H1 (cell line): ENCODE measurements around the gene MGST3. TPM values are rescaled to one million over a fixed set of nuclear protein-coding genes. Genes with fewer than 3 reads are reported as not detected.
"Not testable (repeated sequence)": the region's sequence is repeated elsewhere in the genome, so short reads cannot be mapped to it uniquely, and the experiment has no call there.

ENCODE experiments used
- CTCF ChIA-PET: fragments of 300-600 bp; sonication (Branson Sonifier 250); formaldehyde crosslinking; loops from one replicate; lab custom pipeline; 2021; ENCODE audit not compliant: partially characterized antibody; lab: Charles Lee
- POLR2A ChIA-PET: fragments of 300-600 bp; sonication (Branson Sonifier 250); formaldehyde crosslinking; loops from one replicate; lab custom pipeline; 2021; ENCODE audit warnings: inconsistent platforms; ENCODE audit not compliant: partially characterized antibody; lab: Charles Lee
- DNase-seq, 2 experiments: peaks; one replicate each; pipeline versions ENCODE4 v3.0.0 to v3.0.0-alpha.2; 2010 to 2022; ENCODE audit warnings: low spot score in 2 of 2, low read depth in 1 of 2, mixed read lengths in 1 of 2
- FAIRE-seq: peaks from 2 replicates; lab custom pipeline; 2011; peaks lifted over from hg19 to GRCh38; lab: Jason Lieb, UNC
- H2AFZ ChIP-seq: 2 replicates; pipeline ENCODE4 v1.8.1; 2012; ENCODE audit warnings: low read length, inconsistent platforms
- H2AK5ac ChIP-seq: 2 replicates; pipeline ENCODE4 v1.6.1; 2013; ENCODE audit warnings: low read depth, low read length
- H2BK120ac ChIP-seq: replicated peaks from 2 replicates; pipeline ENCODE3; 2013; ENCODE audit warnings: low read depth, low read length, inconsistent platforms
- H2BK12ac ChIP-seq: 2 replicates; pipeline ENCODE4 v1.6.1; 2013; ENCODE audit warnings: low read depth, low read length
- H2BK15ac ChIP-seq: 2 replicates; pipeline ENCODE4 v1.6.1; 2013; ENCODE audit warnings: low read length
- H2BK20ac ChIP-seq: 2 replicates; pipeline ENCODE4 v1.6.1; 2013; ENCODE audit warnings: low read length
- H2BK5ac ChIP-seq: 2 replicates; pipeline ENCODE4 v1.6.1; 2013; ENCODE audit warnings: low read depth, low read length
- H3K14ac ChIP-seq: 2 replicates; pipeline ENCODE4 v1.6.1; 2013; ENCODE audit warnings: inconsistent platforms; ENCODE audit not compliant: insufficient read length
- H3K18ac ChIP-seq: 2 replicates; pipeline ENCODE4 v1.6.1; 2013; ENCODE audit warnings: low read length; ENCODE audit errors: extremely low read depth
- H3K23ac ChIP-seq: 2 replicates; pipeline ENCODE4 v1.6.1; 2013; ENCODE audit warnings: inconsistent platforms; ENCODE audit not compliant: insufficient read length
- H3K23me2 ChIP-seq: 2 replicates; pipeline ENCODE4 v1.6.1; 2013; ENCODE audit warnings: low read depth, low read length
- H3K27ac ChIP-seq: 2 replicates; pipeline ENCODE4 v1.6.1; 2011; ENCODE audit warnings: low read depth, low read length, inconsistent platforms
- H3K27me3 ChIP-seq, 4 experiments: replicated peaks in 1 of 4; 1 replicate in 1 of 4; 2 replicates in 3 of 4; pipeline versions ENCODE4 v1.6.1 to v1.8.1; 2011 to 2013; ENCODE audit warnings: low read length in 3 of 4, mild to moderate bottlenecking in 3 of 4, inconsistent platforms in 2 of 4, mixed read lengths in 2 of 4, moderate library complexity in 1 of 4; ENCODE audit not compliant: control insufficient read depth in 3 of 4, insufficient read depth in 3 of 4; ENCODE audit errors: extremely low read depth in 1 of 4
- H3K36me3 ChIP-seq, 4 experiments: 2 replicates each; pipeline versions ENCODE4 v1.6.1 to v1.8.1; 2011 to 2013; ENCODE audit warnings: mild to moderate bottlenecking in 4 of 4, low read length in 3 of 4, moderate library complexity in 2 of 4, control low read depth in 1 of 4, inconsistent platforms in 1 of 4; ENCODE audit not compliant: insufficient read depth in 4 of 4, control insufficient read depth in 2 of 4
- H3K4ac ChIP-seq: replicated peaks from 2 replicates; pipeline ENCODE3; 2013; ENCODE audit warnings: low read length, low read depth, mixed read lengths, inconsistent platforms; ENCODE audit not compliant: insufficient read length
- H3K4me1 ChIP-seq, 4 experiments: replicated peaks in 1 of 4; 1 replicate in 1 of 4; 2 replicates in 3 of 4; pipeline versions ENCODE4 v1.6.1 to v1.8.1; 2011 to 2013; ENCODE audit warnings: low read length in 3 of 4, inconsistent platforms in 2 of 4, mixed read lengths in 1 of 4; ENCODE audit not compliant: insufficient read depth in 4 of 4, control insufficient read depth in 3 of 4
- H3K4me2 ChIP-seq, 2 experiments: 2 replicates each; pipeline versions ENCODE4 v1.6.1 to v1.8.1; 2011 to 2013; ENCODE audit warnings: low read depth in 2 of 2, low read length in 2 of 2, control low read depth in 1 of 2, inconsistent platforms in 1 of 2, mild to moderate bottlenecking in 1 of 2; ENCODE audit not compliant: insufficient read depth in 1 of 2
- H3K4me3 ChIP-seq, 4 experiments: fragments of 200-600, 300-600 bp in 1 of 4; sonication (generic), shearing (Covaris generic), sonication (Bioruptor Twin) in 1 of 4; 2 replicates each; pipeline versions ENCODE4 v1.5.1 to v1.8.1; 2011 to 2016; ENCODE audit warnings: low read length in 4 of 4, low read depth in 3 of 4, control low read depth in 2 of 4, inconsistent platforms in 2 of 4, mild to moderate bottlenecking in 2 of 4, mixed read lengths in 1 of 4, moderate library complexity in 1 of 4; ENCODE audit not compliant: insufficient read depth in 2 of 4; ENCODE audit errors: extremely low read depth in 1 of 4
- H3K56ac ChIP-seq: replicated peaks from 2 replicates; pipeline ENCODE3; 2013; ENCODE audit warnings: low read depth, mild to moderate bottlenecking, mixed read lengths, low read length, inconsistent platforms; ENCODE audit not compliant: insufficient read length
- H3K79me1 ChIP-seq: 2 replicates; pipeline ENCODE4 v1.6.1; 2013; ENCODE audit warnings: low read depth, low read length, control low read depth
- H3K79me2 ChIP-seq, 2 experiments: 2 replicates each; pipeline versions ENCODE4 v1.6.1 to v1.8.1; 2012 to 2013; ENCODE audit warnings: low read length in 2 of 2, mild to moderate bottlenecking in 2 of 2, inconsistent platforms in 1 of 2; ENCODE audit not compliant: insufficient read depth in 2 of 2, control insufficient read depth in 1 of 2
- H3K9ac ChIP-seq, 4 experiments: replicated peaks in 1 of 4; 1 replicate in 1 of 4; 2 replicates in 3 of 4; pipeline versions ENCODE4 v1.6.1 to v1.8.1; 2011 to 2013; ENCODE audit warnings: low read depth in 3 of 4, low read length in 3 of 4, control low read depth in 2 of 4, mild to moderate bottlenecking in 2 of 4, moderate library complexity in 2 of 4, inconsistent platforms in 1 of 4; ENCODE audit errors: extremely low read depth in 1 of 4
- H3K9me3 ChIP-seq, 2 experiments: 2 replicates each; pipeline versions ENCODE4 v1.6.1 to v1.8.1; 2012 to 2013; ENCODE audit warnings: mild to moderate bottlenecking in 2 of 2, moderate library complexity in 2 of 2, control low read depth in 1 of 2, inconsistent platforms in 1 of 2, low read depth in 1 of 2, low read length in 1 of 2, mixed read lengths in 1 of 2; ENCODE audit not compliant: insufficient read depth in 2 of 2
- H4K20me1 ChIP-seq, 2 experiments: replicated peaks in 1 of 2; 2 replicates each; pipeline versions ENCODE3 to v1.8.1; 2011 to 2013; ENCODE audit warnings: inconsistent platforms in 2 of 2, low read length in 2 of 2, mild to moderate bottlenecking in 1 of 2; ENCODE audit not compliant: insufficient read depth in 2 of 2, control insufficient read depth in 1 of 2
- H4K5ac ChIP-seq: 2 replicates; pipeline ENCODE4 v1.6.1; 2013; ENCODE audit warnings: low read length, low read depth, mixed read lengths, inconsistent platforms; ENCODE audit not compliant: insufficient read length
- H4K8ac ChIP-seq: 2 replicates; pipeline ENCODE4 v1.8.0; 2013; ENCODE audit warnings: mild to moderate bottlenecking, moderate library complexity, low read length, inconsistent platforms; ENCODE audit not compliant: insufficient read depth; ENCODE audit errors: extremely low read depth
- H4K91ac ChIP-seq: replicated peaks from 2 replicates; pipeline ENCODE3; 2013; ENCODE audit warnings: low read length, mixed read lengths, inconsistent platforms; ENCODE audit not compliant: insufficient read length
- RAD21 ChIP-seq, 2 experiments: IDR thresholded peaks in 1 of 2; conservative IDR thresholded peaks in 1 of 2; 2 replicates each; pipeline ENCODE4 v1.6.1; 2011; ENCODE audit warnings: low read depth in 2 of 2, low read length in 2 of 2, improper control_type of control experiment in 1 of 2, inconsistent platforms in 1 of 2, mild to moderate bottlenecking in 1 of 2, moderate library complexity in 1 of 2
- WGBS, 2 experiments: shearing (Covaris generic) in 1 of 2; methylation state at CpG; one replicate each; pipeline versions ENCODE4 v1.1.6 to v1.1.7; 2013 to 2015; ENCODE audit warnings: low lambda C conversion rate in 2 of 2, mixed read lengths in 2 of 2, inconsistent platforms in 1 of 2, low coverage in 1 of 2, missing lambda C conversion rate in 1 of 2; ENCODE audit not compliant: insufficient replicate concordance in 2 of 2, insufficient coverage in 1 of 2, insufficient read length in 1 of 2; ENCODE audit errors: extremely low coverage in 1 of 2, missing lambda C conversion rate in 1 of 2; 5-methylcytosine and 5-hydroxymethylcytosine counted together
- polyA plus RNA-seq, 7 experiments: library from polyadenylated mRNA; depleted of rRNA in 3 of 7; stranded (reverse) in 5 of 7; unstranded in 2 of 7; fragments of >200 nt in 5 of 7; fragments of 200-250 nt in 2 of 7; gene quantifications; 1 replicate in 5 of 7; 2 replicates in 1 of 7; 4 replicates in 1 of 7; pipeline versions ENCODE4 v1.2.1 to v1.2.3, GENCODE V29; 2011 to 2013; ENCODE audit warnings: missing spikeins in 2 of 7, mixed read lengths in 2 of 7
- total RNA-seq: library from RNA; stranded (reverse); fragmentation: NEBNext Ultra II Directional; extraction: Animal tissue kit (Norgen Biotek cat#: 25700); gene quantifications from 2 replicates; pipeline ENCODE4 v1.2.1, GENCODE V29; 2021
- TF ChIP-seq, protein P1 (sequence below), 3 experiments: IDR thresholded peaks; 1 replicate in 2 of 3; 2 replicates in 1 of 3; pipeline versions ENCODE4 v1.5.1 to v1.6.1; 2011; ENCODE audit warnings: low read length in 3 of 3, mild to moderate bottlenecking in 3 of 3, inconsistent platforms in 2 of 3, low read depth in 1 of 3, moderate library complexity in 1 of 3; ENCODE audit not compliant: insufficient read depth in 1 of 3; ENCODE audit errors: control extremely low read depth in 1 of 3
- TF ChIP-seq, protein P2 (sequence below): IDR thresholded peaks from 2 replicates; pipeline ENCODE4 v1.6.1; 2011; ENCODE audit warnings: low read length, improper control_type of control experiment

Gene MGST3
- total and polyA plus RNA-seq, 2 of the 8 experiments (the other 6 are each of a cell fraction or from before 2014, with no cell fraction given) = 124 to 257 TPM

DNA sequence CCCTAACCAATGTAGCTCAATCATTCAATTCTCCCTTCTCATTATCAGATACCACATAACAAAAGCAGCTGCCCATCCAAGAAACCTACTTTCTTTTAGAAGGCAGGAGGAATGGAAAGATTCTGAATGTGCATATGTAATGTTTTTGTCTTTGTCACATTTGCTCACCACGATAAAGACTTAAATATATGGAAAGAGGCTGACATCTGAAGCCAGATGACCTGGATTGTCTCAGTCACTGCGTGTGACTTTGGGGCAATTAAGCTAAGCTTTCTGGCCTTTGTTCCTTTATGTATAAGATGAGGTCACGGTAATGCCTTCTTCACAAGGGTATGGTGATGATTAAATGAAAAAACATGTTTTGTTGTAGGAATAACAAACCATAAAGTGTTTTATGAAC is 44.6 kb upstream of the MGST3 start (continued):
- TF ChIP-seq, protein P1, sequence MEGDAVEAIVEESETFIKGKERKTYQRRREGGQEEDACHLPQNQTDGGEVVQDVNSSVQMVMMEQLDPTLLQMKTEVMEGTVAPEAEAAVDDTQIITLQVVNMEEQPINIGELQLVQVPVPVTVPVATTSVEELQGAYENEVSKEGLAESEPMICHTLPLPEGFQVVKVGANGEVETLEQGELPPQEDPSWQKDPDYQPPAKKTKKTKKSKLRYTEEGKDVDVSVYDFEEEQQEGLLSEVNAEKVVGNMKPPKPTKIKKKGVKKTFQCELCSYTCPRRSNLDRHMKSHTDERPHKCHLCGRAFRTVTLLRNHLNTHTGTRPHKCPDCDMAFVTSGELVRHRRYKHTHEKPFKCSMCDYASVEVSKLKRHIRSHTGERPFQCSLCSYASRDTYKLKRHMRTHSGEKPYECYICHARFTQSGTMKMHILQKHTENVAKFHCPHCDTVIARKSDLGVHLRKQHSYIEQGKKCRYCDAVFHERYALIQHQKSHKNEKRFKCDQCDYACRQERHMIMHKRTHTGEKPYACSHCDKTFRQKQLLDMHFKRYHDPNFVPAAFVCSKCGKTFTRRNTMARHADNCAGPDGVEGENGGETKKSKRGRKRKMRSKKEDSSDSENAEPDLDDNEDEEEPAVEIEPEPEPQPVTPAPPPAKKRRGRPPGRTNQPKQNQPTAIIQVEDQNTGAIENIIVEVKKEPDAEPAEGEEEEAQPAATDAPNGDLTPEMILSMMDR (IDR thresholded peaks at IDR 0.05; ENCODE audit: control extremely low read depth in 1 of 3, insufficient read depth in 1 of 3, low read depth in 1 of 3, low read length in 3 of 3) = no peak
- TF ChIP-seq, protein P2, sequence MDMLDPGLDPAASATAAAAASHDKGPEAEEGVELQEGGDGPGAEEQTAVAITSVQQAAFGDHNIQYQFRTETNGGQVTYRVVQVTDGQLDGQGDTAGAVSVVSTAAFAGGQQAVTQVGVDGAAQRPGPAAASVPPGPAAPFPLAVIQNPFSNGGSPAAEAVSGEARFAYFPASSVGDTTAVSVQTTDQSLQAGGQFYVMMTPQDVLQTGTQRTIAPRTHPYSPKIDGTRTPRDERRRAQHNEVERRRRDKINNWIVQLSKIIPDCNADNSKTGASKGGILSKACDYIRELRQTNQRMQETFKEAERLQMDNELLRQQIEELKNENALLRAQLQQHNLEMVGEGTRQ = no peak
- TF ChIP-seq RAD21 (IDR thresholded peaks at IDR 0.05 in 1 of 2, conservative IDR thresholded peaks at IDR 0.05 in 1 of 2; ENCODE audit: low read depth in 2 of 2, low read length in 2 of 2) = no peak

DNA sequence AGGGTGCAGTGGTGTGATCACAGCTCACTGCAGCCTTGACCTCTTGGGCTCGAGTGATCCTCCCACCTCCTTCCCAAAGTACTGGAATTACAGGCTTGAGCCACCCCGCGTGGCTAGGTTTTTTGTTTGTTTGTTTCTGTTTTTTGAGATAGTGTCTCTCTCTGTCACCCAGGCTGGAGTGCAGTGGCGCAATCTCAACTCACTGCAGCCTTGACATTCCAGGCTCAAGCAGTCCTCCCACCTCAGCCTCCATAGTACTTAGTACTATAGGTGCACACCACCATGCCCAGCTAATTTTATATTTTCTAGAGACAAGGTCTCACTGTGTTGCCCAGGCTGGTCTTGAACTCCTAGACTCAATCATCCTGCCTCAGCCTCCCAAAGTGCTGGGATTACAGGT is 39.6 kb upstream of the MGST3 start:
- not testable (repeated sequence) for H4K20me1 ChIP-seq, H3K18ac ChIP-seq, H2BK120ac ChIP-seq, H2BK12ac ChIP-seq, H3K9me3 ChIP-seq, H3K4ac ChIP-seq, H2AFZ ChIP-seq, H3K56ac ChIP-seq, H4K91ac ChIP-seq, H3K79me1 ChIP-seq, H3K9ac ChIP-seq, H3K79me2 ChIP-seq, H3K4me3 ChIP-seq, H3K14ac ChIP-seq, DNase-seq, FAIRE-seq, H4K5ac ChIP-seq, H3K23me2 ChIP-seq, H3K4me2 ChIP-seq, H3K27me3 ChIP-seq, H3K27ac ChIP-seq, H2BK15ac ChIP-seq, H3K36me3 ChIP-seq, H2BK20ac ChIP-seq, H3K4me1 ChIP-seq, H2AK5ac ChIP-seq, H4K8ac ChIP-seq, H3K23ac ChIP-seq, H2BK5ac ChIP-seq
- ChIA-PET POLR2A (interaction anchor here (1.0 kb wide), 1 partner anchor 8 kb away, joined by 3 read pairs; no protein-coding TSS in a partner anchor), CTCF (interaction anchor here (0.9 to 20.1 kb wide), 20 partner anchors 8 to 338 kb away, joined by 3 to 337 read pairs (median 4); partner anchors contain the start of gene RXRG)
- WGBS, 2 experiments = 95% methylated on average over 4 of the region's 4 CpGs; no CpG with 5 or more reads in 1 of the 2 experiments
